Esophagus squamous epithelium (tissue), 4 donors: Measurements from ENCODE around the gene MLPH.

ENCODE experiments used
- POLR2A ChIP-seq, 4 donors: fragments of 450-650 bp; IDR thresholded peaks; one replicate each; pipeline ENCODE4 v1.6.1; 2017; ENCODE audit warnings: antibody characterized with exemption in 4 of 4, mild to moderate bottlenecking in 4 of 4, moderate library complexity in 3 of 4
- TF ChIP-seq, protein P1 (sequence below), 6 experiments: fragments of 450-650 bp in 4 of 6; fragments of 200-600 bp in 2 of 6; sonication (generic) in 2 of 6; IDR thresholded peaks; one replicate each; pipeline ENCODE4 v1.5.1; 2016 to 2019; ENCODE audit warnings: antibody characterized with exemption in 6 of 6, mild to moderate bottlenecking in 4 of 6, moderate library complexity in 4 of 6

- no peak for TF ChIP-seq POLR2A (IDR thresholded peaks at IDR 0.05)
- TF ChIP-seq, protein P1, sequence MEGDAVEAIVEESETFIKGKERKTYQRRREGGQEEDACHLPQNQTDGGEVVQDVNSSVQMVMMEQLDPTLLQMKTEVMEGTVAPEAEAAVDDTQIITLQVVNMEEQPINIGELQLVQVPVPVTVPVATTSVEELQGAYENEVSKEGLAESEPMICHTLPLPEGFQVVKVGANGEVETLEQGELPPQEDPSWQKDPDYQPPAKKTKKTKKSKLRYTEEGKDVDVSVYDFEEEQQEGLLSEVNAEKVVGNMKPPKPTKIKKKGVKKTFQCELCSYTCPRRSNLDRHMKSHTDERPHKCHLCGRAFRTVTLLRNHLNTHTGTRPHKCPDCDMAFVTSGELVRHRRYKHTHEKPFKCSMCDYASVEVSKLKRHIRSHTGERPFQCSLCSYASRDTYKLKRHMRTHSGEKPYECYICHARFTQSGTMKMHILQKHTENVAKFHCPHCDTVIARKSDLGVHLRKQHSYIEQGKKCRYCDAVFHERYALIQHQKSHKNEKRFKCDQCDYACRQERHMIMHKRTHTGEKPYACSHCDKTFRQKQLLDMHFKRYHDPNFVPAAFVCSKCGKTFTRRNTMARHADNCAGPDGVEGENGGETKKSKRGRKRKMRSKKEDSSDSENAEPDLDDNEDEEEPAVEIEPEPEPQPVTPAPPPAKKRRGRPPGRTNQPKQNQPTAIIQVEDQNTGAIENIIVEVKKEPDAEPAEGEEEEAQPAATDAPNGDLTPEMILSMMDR (IDR thresholded peaks at IDR 0.05) = no peak
These were observed 65.9 kb downstream of the MLPH start for GRCh38 chr2:237552908-237553307.
